HG02981 (cell line): ENCODE data around the gene IFNAR2.
"Not testable (repeated sequence)": the region's sequence is repeated elsewhere in the genome, so short reads cannot be mapped to it uniquely, and the experiment has no call there.

Experiments
- ATAC-seq: cut with Tn5 transposase; IDR thresholded peaks from one replicate; pipeline ENCODE4 v1.9.1; 2021; ENCODE audit warnings: mild to moderate bottlenecking, moderate library complexity; ENCODE audit not compliant: unreplicated experiment

IFNAR2 gene

GRCh38 chr21:33214056-33214455 lies 15.7 kb upstream of the IFNAR2 start:
- no peak for ATAC-seq

GRCh38 chr21:33217138-33217520 lies 12.6 kb upstream of the IFNAR2 start:
- no peak for ATAC-seq

DNA sequence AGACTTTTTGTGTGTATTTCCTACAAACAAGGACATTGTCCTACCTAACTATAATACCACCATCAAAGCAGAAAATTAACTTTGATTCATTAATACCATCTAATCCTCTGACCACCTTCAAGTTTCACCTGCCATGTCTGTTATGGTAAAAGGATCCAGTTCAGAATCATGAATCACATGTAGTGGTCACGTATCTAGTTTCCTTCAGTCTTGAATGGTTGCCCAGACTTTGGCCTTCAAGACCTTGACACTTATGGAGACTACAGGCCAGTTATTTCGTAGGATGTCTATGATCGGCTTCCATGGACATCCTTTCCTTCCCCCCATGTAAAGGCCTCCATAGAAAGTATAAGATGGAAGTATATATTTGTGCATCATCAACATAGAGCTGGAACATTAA lies 10.4 kb upstream of the IFNAR2 start:
- ATAC-seq: no peak

GRCh38 chr21:33219954-33220353 lies 9.8 kb upstream of the IFNAR2 start:
- no peak for ATAC-seq

DNA sequence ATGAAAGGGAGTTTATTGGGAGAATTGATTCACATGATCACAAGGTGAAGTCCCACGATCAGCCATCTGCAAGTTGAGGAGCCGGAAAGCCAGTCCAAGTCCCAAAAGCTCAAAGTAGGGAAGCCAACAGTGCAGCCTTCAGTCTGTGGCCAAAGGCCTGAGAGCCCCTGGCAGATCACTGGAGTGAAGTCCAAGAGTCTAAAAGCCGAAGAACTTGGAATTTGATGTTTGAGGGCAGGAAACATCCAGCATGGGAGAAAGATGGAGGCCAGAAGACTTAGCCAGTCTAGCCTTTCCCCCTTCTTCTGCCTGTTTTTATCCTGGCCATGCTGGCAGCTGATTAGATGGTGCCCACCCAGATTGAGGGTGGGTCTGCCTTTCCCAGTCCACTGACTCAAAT lies 4.4 kb upstream of the IFNAR2 start:
- ATAC-seq: not testable (repeated sequence)

DNA sequence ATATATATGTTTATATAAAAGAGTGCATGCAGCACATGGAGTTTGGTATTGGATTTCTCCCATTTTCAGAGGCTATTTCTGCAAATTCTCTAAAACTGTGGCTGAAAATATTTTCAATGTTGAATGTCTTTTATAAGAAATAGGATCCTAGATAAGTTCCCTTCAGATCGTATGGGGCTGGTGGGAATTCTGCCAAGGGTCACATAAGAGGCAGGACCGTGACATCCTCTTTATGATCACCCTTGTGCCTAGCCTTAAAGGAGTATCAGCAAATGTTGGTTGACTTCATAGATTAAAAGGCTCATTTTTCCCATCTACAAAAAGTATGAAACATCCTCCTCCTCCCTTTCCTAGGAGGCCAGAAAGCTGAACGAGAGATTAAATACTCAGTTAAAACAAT lies 1.3 kb upstream of the IFNAR2 start:
- no peak for ATAC-seq

GRCh38 chr21:33229099-33229783 lies 497 bp upstream of the IFNAR2 start:
- ATAC-seq: no peak

DNA sequence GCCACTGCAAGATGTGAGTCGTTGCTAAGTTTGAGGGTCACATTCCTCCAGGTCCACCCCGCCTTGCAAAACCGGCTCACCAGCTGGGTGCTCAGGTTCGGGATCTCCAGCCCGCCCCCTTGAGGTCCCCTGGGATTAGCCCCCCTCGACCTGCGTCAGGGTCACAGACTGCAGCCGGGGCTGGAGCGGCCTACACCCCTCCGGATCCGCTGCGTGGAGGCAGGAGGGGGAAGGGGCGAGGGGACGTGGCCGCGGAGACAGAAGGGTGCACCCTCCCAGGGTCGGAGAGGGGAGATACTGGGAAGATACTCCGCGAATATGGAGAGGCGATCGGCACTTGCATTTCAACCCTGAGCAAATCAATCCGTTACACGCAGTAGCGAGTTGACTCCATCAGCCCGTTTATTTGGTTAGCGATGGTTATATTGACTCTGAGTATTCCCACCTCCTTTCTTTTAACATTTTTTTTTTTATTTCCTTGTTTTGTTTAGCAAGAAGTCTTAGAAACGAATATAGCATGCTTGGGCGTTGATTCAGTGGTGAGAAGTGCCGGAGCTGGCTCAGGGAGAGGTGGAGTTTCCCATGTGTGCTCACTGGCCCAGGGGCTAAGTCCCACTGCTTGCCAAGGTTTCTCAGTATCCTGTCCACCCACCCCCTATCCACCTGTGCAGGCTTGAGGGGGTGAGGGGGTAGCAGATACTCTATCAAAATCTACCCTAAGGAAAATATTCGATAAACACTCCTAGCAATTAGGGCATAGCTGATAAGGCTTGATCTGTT lies 997 bp downstream of the IFNAR2 start:
- no peak for ATAC-seq

- no peak for ATAC-seq
These were observed 1.8 kb downstream of the IFNAR2 start for GRCh38 chr21:33231526-33231925.

DNA sequence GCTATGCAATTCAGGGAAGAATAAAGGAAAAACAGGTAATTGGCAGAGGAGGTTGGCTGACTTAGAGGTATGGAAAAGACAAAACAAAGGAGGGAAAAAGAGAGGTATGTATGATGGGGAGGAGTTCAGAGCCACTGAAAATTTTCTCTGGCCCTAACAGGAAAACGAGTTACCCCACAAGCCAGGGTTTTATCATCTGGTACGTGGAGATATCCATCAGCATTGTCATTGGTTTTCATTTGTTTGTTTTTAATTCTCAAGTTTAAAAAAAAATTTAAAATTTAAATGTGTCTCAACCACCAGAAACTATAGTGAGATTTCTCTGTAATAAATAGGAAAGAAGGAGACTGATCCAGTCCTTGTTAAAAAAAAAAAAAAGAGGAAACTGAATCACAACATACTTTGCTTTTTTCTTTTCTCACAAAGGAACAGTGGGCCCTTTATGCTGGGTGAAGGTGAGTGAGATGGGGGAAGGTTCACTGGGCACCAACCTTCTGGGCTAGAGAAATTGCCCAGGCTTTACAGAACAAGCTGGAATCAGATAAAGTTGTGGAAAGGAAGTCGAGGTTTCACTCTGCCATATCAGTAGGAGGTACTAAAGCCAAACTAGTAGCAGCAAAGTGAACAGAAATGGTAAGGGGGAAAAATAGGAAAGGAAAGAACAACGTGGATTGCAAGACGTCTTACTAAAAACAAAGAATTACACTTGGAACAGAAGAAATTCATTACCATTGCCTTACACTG lies 2.7 kb downstream of the IFNAR2 start:
- ATAC-seq: no peak

- ATAC-seq: no peak
These were observed 5.1 kb downstream of the IFNAR2 start for GRCh38 chr21:33234635-33235520.

- ATAC-seq: no peak
These were observed 6.4 kb downstream of the IFNAR2 start for GRCh38 chr21:33236013-33236686.

GRCh38 chr21:33236766-33237165 lies 7.0 kb downstream of the IFNAR2 start:
- ATAC-seq: no peak

DNA sequence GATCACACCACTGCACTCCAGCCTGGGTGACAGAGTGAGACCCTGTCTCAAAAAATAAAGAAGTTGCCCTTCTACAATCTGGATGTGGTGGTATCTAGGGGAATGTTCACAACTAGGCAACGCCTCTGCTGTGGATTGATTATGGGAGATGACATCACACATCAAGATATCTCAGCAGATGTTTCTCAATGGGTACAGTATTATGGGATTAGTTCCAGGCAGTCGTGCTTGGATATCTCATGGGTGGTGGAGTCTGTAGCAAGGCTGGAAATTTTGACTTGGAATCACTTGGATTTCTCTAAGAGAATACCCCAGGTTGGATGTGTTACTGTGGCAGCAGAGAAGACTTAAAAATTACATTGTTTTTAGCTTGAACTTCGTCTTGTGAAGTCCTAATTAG lies 7.7 kb downstream of the IFNAR2 start:
- ATAC-seq: no peak

DNA sequence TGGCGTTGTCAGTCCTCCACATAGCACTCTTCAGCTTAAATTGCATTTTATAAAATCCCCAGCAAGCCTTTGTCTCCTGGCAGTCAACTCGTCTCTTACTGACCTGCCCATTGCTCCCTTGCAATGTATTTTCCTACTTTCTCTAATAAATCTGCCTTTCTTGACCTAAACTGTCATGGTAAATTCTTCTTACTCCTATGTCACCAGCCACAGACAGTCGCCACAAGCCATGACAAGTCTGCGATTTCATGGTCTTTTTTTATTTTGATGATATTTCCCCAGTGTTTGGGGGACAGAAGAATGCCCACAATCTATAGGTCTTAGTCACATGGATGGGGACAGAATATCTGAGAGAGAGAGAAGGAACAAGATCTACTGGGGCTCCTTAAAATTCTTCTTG lies 8.4 kb downstream of the IFNAR2 start:
- ATAC-seq: peak; percentile 9

DNA sequence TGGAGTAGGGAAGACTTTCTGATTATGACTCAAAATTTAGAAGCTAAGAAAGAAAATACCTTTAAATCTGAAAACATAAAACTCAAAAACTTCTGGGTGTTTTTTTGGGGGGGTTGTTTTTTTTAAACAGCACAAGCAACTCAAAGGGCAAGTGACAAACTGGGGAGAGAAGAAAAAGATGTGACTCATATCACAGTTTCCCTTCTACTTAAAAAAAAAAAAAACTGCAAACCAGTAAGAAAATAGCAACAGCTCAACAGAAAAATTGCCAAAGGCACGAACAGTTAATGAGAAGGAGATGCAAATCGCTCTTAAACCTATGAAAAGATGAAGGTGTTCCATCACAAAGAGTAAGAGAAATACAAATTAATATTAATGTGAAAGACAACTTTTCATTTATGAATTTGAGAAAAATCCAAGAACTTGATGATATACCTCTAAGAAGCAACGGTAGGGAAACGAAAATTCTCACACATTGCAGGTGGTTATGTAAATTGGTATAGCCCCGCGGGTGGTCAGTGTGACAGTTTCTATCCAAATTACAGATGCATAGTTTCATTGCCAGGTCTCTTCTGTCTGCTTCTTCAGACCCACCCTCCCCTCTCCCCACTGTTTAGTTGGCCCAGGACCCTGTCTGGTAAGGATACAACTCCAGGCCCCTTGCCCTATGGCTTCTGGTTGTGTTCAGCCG lies 9.0 kb downstream of the IFNAR2 start:
- peak; percentile 72 for ATAC-seq

GRCh38 chr21:33239559-33240127 lies 9.9 kb downstream of the IFNAR2 start:
- not testable (repeated sequence) for ATAC-seq

GRCh38 chr21:33240404-33240803 lies 10.7 kb downstream of the IFNAR2 start:
- ATAC-seq: no peak

GRCh38 chr21:33241846-33242245 lies 12.1 kb downstream of the IFNAR2 start:
- no peak for ATAC-seq
